HG02571 (cell line): Measurements from ENCODE around the gene NCAPG2.
A peak's percentile ranks its signal among the peaks of the same experiment; 100 is the strongest.
"Not testable (repeated sequence)": the region's sequence is repeated elsewhere in the genome, so short reads cannot be mapped to it uniquely, and the experiment has no call there.

ENCODE experiments used
- ATAC-seq: cut with Tn5 transposase; IDR thresholded peaks from one replicate; pipeline ENCODE4 v1.9.1; 2021; ENCODE audit warnings: mild to moderate bottlenecking, moderate library complexity; ENCODE audit not compliant: unreplicated experiment

Gene NCAPG2

DNA sequence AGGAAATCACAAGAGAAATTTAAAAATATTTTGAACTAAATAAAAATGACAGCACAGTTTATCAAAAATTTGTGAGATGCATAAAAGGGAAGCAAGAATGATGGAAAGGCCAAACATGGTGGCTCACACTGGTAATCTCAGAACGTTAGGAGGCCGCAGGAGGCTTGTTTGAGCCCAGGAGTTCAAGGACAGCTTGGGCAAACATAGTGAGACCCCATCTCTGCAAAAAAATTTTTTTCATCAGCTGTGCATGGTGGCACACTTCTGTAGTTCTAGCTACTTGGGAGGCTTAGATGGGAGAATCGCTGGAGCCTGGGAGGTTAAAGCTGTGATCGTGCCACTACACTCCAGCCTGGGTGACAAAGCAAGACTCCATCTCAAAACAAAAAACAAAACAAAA, 62.5 kb downstream of the NCAPG2 start:
- ATAC-seq: no peak

DNA sequence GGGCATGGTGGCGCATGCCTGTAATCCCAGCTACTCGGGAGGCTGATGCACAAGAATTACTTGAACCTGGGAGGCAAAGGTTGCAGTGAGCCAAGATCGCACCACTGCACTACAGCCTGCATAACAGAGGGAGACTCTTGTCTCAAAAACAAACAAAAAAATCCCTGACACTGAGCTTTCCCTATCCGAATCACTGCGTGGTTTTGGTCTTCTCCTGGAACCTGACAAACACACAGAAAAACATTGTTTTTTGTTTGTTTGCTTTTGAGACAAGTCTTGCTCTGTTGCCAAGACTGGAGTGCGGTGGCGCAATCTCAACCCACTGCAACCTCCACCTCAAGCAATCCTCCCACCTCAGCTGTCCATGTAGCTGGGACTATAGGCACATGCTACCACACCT, 66.6 kb downstream of the NCAPG2 start:
- no peak for ATAC-seq

DNA sequence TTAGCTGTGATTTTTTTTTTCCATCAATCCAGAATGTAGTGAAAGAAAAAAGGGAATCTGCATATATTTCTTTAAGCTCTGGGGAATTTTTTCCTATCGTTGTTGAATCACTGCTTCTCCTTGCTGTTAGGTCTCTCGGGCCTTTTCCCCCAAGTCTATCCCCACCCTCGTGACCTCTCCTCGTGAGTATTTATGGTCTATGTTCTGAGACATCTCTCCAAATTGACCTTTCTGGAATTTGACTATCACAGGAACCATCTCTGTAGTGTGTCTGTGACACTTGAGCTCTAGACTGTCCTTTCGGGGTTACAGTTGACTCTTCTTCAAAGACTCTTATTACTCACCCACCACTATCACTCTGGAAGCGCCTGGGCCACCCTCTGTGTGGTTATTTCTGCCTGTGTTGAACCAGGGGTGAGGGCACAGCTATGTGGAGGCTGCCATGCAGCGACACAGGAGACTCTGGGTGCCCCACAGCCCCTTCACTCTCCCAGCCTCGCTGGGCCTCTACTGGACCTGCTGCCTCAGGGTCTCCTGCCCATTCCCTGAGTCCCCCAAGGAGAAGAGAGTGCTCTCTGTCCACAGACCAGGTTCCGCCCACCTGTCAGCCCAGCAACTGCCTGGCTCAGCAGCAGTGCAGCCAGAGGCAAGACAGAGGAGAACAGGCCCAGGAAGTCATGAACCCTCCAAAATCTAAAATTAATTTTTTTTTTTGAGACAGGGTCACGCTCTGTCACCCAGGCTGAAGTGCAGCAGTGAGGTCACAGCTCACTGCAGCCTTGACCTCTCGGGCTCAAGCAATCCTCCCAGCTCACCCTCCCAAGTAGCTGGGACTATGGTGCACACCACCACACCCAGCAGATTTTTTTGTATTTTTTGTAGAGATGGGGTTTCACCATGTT, 71.3 kb downstream of the NCAPG2 start:
- no peak for ATAC-seq

DNA sequence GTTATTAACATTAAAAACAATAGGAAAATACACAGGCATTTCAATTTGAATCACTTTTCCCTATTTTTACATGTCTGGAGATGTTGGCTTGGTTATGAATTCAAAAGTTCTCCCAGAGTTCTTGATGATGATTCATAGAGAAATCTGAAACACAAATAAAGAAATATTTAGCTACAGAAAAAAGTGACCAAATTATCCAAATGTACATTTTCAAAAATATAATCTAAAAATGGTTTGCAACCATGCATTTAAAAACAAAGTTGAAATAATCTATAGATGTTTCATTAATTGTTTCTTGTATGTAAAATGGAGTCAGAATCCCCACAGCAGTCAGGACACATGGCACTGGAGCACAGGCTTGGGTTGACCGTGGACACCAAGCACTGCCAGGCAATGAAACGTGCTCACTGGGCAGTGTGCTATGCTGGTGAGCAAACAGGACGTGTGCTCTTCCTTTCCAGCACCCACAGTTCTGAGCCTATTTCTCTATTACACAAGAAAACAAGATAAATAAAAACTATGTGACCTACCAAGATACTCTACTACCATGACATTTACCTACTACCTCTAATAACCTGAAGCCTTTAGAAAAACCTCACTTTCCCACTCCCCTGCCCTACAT, 72.9 kb downstream of the NCAPG2 start:
- ATAC-seq: no peak

DNA sequence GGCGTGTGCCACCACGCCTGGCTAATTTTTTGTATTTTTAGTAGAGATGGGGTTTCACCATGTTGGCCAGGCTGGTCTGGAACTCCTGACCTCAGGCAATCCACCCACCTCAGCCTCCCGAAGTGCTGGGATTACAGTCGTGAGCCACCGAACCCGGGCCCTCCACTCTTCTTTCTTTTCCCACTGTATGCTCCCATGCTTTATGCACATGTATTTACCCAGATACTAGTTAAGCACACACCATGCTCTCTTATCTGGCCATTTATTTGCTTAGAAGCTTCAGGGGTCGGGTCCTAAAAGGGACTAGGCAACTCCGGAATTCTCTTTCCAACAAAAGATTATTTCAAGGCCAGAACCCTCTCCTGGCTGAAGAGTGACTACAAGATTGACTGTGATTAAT, 78.3 kb downstream of the NCAPG2 start:
- not testable (repeated sequence) for ATAC-seq

DNA sequence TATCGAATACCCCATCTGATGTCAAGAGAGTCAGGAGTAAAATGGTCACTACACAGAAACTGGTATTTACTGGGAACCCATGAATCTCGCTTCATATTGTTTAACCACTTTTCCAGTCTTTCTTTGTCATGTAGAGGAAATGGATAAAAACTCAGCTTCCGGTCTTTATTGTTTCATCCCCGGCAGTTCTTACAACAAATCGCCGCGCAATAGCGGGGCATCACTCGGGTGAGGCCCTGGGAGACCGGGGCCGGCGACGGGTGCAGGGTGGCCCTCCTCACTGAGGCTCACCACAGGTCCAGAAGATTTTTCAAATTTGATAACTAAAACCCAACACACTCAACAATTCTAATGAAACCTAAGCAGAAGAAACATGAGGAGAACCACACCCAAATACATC, 81.4 kb downstream of the NCAPG2 start:
- no peak for ATAC-seq

DNA sequence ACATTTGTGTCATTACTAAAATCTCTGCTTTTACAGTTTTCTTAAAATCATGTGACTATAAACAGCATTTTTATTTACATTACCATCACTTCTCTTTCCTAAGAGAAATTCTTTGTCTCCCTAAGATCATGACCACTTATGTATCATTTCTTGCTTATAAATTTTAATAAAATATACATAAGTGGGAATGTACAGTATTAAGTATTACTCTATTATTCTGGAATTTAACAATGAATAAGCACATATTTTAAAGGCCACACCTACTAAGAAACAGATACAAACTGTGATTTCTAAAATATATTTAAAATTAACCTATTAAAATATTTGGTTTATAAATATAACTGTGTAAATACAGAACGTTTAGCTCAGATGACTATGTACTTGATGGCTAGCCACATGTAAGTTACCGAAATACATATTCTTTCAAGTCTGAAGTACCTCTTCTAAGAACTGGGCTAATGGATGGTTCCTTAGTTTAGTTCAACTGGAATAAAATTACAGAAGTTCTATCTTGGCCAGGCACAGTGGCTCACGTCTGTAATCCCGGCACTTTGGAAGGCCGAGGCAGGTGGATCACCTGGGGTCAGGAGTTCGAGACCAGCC, 83.7 kb downstream of the NCAPG2 start:
- ATAC-seq: no peak

DNA sequence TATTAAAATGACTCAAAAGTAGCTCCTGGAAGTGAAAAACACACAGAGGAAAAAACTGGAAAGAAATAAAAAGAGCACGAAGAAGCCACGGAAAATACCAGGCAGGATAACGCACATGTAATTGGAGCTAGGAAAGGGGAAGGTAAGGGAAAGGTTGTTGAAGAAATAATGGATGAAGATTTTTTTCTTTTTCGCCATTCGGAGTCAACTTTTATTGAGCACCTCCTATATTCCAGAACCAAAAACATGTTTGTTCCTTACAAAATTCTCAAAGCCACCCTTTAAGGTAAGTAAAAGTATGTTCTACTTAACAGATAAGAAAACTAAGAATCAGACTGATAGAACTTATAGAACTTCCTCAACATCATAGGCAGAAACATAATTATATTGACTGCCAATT, 84.2 kb downstream of the NCAPG2 start:
- ATAC-seq: no peak

DNA sequence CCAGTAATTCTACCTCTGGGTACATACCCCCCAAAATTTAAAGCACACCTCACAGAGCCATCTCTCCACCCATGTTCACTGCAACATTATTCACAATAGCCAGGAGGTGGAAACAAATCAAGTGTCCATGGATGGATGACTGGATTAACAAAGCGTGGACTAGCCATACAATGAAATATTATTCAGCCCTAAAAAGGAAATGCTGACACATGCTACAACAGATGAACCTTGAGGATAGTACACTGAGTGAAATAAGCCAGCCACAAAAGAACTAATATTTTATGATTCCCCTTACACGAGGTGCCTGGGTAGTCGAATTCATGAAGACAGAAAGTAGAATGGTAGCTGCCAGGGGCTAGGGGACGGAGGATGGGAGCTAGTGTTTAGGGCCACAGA, 85.9 kb downstream of the NCAPG2 start:
- no peak for ATAC-seq

DNA sequence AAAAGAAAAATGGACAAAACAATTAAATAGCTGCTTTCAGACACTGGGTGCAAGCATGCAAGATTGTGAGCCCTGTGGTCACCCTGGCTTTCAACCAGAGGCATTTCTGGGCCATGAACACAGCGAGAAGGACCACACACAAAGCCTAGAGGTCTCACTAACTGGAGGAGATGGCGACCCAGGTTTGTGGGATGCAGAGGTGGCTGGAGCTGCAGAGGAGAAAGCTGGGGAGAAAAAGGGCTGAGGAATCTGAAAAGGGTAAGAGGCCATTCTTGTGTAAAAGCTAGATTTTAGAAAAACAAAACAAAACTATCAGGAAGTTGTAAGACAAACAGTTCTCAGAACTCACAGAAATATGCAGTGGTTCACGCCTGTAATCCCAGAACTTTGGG, 86.9 kb downstream of the NCAPG2 start:
- no peak for ATAC-seq

DNA sequence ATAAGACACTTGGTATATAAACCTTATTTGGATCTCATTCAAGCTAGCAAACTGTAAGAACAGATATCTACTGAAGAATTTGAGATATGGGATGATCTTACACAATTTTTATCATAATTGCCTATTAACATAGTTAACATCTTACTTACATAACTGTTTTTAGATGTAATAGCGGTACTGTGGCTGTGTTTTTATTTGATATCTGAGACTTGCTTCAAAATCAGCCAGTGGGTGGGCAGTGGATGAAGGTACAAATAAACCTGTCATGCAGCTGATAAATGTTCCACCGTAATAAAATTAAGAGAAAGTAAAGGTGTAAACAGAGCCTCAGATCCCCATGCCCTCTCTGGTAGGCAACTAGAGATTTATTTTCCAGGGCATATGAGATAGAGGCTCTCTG, 88.6 kb downstream of the NCAPG2 start:
- ATAC-seq: no peak

DNA sequence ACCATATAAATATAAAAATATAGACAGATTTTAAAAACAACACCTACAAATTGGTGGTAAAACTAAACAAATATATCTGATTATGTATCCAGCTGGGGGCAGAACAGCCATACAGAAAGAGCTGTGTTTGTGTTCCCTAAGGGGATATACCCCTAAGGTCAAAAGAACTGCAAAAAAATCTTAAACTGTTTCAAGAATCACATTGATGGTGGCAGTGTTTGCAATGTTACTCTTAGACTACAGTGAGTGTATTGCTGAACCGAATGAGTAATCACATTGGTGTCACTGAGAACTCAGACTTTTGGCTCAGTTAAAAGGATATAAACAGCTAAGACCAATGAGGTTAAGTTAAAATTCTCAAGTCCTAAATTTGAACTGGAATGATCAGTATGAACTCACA, 89.9 kb downstream of the NCAPG2 start:
- ATAC-seq: no peak

DNA sequence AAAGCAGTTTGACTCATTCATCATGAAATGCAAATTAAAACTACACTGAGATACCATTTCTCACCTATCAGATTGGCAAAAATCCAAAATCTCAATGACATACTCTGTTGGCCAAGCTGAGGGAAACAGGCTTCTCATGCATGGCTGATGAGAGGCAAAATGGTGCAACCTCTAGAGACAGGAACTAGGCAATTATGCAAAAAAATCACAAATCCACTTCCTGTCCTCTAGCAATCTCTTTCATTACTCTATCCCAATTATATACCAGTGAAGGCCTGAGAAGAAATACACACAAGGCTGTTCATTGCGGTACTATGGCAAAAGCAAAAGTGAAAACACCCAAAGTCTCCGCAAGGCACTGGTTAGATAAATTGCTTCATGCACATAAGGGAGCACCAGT, 91.1 kb downstream of the NCAPG2 start:
- ATAC-seq: peak; percentile 74

DNA sequence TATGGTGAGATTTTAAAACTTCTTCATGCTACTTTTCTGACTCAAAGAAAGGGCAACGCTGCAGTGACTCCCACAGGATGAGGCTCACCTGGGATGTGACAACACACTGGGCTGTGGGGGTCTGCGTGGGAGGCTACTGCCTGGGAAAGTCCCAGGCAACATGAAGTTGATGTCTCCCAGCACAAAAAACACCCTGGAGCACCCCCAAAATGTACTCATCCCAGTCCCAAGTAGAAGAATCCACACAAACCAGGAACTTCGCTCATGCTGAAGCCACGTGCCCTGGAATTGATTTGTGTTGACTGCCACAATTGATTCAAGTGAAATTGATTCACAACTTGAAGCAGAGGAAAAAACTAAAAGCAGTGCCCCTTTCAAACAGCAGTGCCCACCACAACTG, 92.1 kb downstream of the NCAPG2 start:
- ATAC-seq: no peak

DNA sequence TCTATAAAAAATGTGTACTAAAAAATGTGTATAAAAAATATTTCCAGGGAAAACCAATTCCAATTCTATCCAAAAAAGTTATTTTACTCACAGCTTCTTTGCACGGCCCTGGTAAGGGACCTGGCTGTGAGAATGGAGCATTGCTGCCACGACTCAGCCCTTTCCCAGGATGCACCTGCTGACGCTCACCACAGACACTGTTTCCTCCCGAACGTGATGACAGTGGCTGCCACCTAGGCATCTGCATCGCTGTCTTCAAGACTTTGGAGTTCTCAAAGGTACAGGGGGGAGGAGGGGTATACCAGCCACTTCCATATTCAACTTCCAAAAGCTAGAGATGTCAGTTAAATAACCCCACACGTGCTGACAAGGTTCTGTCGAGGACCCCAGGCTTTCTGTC, 93.1 kb downstream of the NCAPG2 start:
- no peak for ATAC-seq

DNA sequence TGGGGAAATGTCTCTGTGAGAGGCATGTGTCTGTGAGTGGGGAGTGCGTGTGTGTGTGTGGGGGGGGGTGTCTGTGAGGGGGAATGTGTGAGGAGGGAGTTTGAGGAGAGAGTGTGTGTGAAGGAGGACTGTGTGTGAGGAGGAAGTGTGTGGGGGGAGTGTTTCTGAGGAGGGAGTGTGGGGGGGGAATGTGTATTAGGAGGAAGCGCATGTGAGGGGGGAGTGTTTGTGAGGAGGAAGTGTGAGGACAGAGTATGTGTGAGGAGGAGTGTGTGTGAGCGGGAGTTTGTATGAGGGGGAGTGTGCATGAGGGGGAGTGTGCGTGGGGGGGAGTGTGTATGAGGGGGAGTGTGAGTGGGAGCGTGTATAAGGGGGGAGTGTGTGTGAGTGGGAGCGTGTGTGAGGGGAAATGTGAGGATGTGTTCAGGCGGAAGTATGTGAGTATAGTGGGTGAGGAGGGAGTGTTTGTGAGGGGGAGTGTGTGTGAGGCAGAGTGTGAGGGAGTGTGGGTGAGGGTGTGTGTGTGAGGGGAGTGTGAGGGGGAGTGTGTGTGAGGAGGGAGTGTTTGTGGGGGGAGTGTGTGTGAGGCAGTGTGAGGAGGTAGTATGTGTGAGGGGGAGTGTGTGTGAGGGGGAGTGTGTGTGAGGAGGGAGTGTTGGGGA, 95.2 kb downstream of the NCAPG2 start:
- ATAC-seq: no peak

DNA sequence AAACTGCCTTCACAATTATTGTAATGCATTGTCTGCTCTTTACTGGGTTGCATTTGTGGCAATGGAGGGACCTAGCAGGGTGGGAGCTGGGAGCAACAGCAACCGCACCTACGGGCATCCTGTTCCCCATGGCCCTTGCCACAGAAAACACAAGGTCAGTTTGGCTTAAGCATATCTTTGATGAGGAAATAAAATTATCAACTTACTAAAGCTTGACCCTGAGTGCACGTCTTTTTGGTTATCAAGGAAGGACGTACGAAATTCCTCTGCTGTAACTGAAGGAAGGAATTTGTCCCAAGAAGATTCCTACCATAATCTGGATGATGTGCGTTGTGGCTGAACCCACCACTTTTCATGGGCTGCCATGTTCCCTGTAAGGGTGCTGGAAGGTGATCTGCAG, 97.0 kb downstream of the NCAPG2 start:
- no peak for ATAC-seq

DNA sequence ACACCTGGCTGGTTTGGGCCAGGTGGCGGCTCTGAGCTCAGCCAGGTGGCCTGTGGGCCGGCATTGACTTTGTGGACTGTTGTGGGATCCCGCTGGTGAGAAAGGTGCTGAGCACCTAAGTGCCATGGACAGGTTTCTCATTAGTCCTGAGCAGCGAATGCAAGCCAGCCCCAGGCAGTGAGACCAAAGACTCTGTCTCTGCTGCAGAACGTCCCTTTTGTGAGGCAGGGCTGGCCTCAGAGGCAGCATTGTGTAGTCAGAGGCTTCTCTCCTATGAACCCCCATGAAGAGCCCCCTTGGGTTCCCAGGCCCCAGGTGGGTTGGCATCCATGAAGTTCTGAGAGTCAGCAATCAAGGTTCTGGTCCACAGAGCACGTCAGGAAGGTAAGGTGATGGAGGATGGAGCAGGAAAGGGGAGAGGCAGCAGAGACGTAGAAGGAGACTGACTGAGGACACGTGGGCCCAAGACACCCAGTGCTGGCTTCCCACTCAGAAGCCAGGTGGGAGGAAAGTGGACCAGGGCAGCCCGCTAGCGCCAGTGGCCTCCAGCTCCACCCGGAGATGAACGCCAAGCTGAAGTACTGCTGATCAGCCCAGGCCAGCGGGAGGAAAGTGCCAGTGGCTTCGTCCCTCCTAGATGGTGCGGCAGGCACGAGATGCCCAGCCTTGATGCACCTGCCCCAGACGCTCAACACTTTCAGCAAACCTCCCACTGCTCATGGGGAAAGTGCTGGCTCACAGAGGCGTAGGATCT, 97.8 kb downstream of the NCAPG2 start:
- ATAC-seq: no peak

DNA sequence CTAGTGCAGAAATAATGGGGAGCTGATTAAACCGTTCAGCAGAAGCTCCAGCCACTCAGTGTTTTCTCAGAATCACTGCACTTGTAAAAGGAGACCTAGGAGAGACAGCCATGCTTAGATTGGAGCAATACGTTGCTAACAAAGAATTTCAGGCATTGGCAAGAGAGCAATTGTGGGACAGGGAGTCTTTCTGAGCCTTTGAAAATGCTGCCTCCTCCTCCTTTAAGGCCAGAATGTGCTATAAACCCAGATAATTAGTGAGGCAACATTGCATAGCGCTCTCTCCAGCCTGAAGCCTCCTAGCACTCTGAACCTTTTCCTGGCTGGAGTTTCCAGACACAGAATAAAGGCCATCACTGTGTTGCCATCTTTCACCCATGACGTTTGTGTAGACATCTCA, 98.5 kb downstream of the NCAPG2 start:
- no peak for ATAC-seq

DNA sequence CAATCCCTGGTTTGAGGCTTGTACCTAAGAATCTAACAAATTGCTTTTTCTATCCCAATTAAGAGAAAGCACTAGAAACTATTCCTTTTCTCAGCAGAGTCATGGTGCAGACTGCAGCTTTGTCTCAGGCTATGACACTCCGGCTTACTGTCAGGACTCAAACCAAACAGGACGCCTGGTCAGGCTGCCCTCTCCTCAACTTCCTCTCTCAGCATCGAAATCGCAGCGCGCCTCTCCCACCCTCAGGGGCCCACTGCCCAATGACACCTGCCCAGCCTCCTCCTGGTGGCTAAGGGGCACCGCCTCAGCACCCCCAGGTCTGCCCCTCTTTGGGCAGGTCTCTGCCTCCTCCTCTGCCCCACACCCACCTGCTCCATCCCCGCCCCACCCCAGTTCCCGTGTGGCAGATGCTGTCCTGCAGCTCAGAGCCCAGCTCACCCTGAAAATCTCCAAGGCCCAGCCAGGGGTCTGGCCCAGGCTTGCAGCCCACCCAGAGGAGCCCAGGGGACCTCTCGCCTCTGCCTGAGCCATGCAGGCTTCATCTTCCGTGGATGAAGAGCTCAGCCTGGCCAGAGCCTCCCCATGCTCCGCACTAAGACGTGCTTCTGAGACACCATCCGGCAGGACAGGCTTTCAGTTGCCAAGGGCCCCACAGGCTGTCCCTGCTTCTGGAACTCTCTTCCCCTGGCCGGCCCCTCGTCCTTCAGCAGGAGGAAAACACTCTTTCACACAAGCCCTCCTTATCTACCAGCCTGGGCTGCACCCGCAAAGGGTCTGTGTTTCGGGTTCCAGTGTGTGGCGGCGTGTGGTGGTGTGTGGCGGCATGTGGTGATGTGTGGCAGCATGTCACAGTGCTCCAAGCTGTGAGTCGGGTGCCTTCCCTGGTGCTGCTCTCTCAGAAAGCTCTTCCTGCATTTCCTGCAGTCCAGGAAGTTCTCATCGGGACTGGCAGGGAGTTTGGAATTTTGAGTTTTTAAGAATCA, 100.5 kb downstream of the NCAPG2 start:
- ATAC-seq: peak; percentile 9
